IMR-90 (cell line): ENCODE data around the gene NMT1. TPM values are rescaled to one million over a fixed set of nuclear protein-coding genes. Genes with fewer than 3 reads are reported as not detected.

Experiments
- ATAC-seq: fragments of 200-7000 bp; cut with Tn5 transposase; 2 replicates; pipeline ENCODE4 v1.9.1; 2020; ENCODE audit warnings: low read depth, mild to moderate bottlenecking, moderate library complexity
- BruUV-seq: library from RNA; stranded (reverse); fragments of 400-500 nt; replicated peaks from 2 replicates; lab custom pipeline; 2021; lab: Mats Ljungman, UMichigan
- CTCF ChIA-PET: fragments of 300-600 bp; formaldehyde crosslinking; extraction: SDS; loops from one replicate; lab custom pipeline; 2021; ENCODE audit warnings: antibody characterized with exemption; lab: Yijun Ruan, JAX
- POLR2A ChIA-PET: fragments of 300-600 bp; sonication (Branson Sonifier 250); formaldehyde crosslinking; loops from one replicate; lab custom pipeline; 2022; ENCODE audit warnings: antibody characterized with exemption; ENCODE audit not compliant: unreplicated experiment; lab: Charles Lee
- DNase-seq: peaks from one replicate; pipeline ENCODE4 v3.0.0; 2013
- H2AFZ ChIP-seq: replicated peaks from 2 replicates; pipeline ENCODE3; 2013; ENCODE audit warnings: low read length, mild to moderate bottlenecking; ENCODE audit not compliant: poor library complexity
- H2AK5ac ChIP-seq: 2 replicates; pipeline ENCODE4 v1.6.1; 2013; ENCODE audit warnings: low read depth, low read length, inconsistent platforms
- H2AK9ac ChIP-seq: replicated peaks from 2 replicates; pipeline ENCODE3; 2013; ENCODE audit warnings: mild to moderate bottlenecking, low read depth, low read length, moderate library complexity; ENCODE audit not compliant: poor library complexity
- H2BK120ac ChIP-seq: 2 replicates; pipeline ENCODE4 v1.6.1; 2013; ENCODE audit warnings: low read depth, low read length, inconsistent platforms
- H2BK15ac ChIP-seq: 3 replicates; pipeline ENCODE4 v1.6.1; 2013; ENCODE audit warnings: low read depth, low read length, inconsistent platforms
- H2BK20ac ChIP-seq: 2 replicates; pipeline ENCODE4 v1.6.1; 2013; ENCODE audit warnings: low read depth, mild to moderate bottlenecking, inconsistent platforms, low read length, moderate library complexity
- H2BK5ac ChIP-seq: 2 replicates; pipeline ENCODE4 v1.6.1; 2013; ENCODE audit warnings: mild to moderate bottlenecking, low read depth, low read length, inconsistent platforms; ENCODE audit not compliant: poor library complexity, severe bottlenecking
- H3K14ac ChIP-seq: replicated peaks from 2 replicates; pipeline ENCODE4 v1.6.1; 2013; ENCODE audit warnings: low read depth, low read length, inconsistent platforms
- H3K18ac ChIP-seq: 2 replicates; pipeline ENCODE4 v1.6.1; 2013; ENCODE audit warnings: low read depth, low read length, control low read depth
- H3K23ac ChIP-seq: 2 replicates; pipeline ENCODE4 v1.6.1; 2013; ENCODE audit warnings: low read depth, low read length, inconsistent platforms
- H3K27ac ChIP-seq: 2 replicates; pipeline ENCODE4 v1.5.1; 2013; ENCODE audit warnings: mild to moderate bottlenecking, control low read depth, low read length; ENCODE audit not compliant: insufficient read depth
- H3K27me3 ChIP-seq: 2 replicates; pipeline ENCODE4 v1.6.1; 2013; ENCODE audit warnings: low read length; ENCODE audit not compliant: control insufficient read depth, insufficient read depth
- H3K36me3 ChIP-seq: 2 replicates; pipeline ENCODE4 v1.6.1; 2013; ENCODE audit warnings: low read length, mixed read lengths; ENCODE audit not compliant: control insufficient read depth, insufficient read depth
- H3K4ac ChIP-seq: 2 replicates; pipeline ENCODE4 v1.6.1; 2013; ENCODE audit warnings: low read depth, low read length, inconsistent platforms
- H3K4me1 ChIP-seq: 2 replicates; pipeline ENCODE4 v1.6.1; 2013; ENCODE audit warnings: low read length, mixed read lengths; ENCODE audit not compliant: control insufficient read depth, insufficient read depth
- H3K4me2 ChIP-seq: 2 replicates; pipeline ENCODE4 v1.6.1; 2013; ENCODE audit warnings: low read depth, mild to moderate bottlenecking, control low read depth, low read length, moderate library complexity
- H3K4me3 ChIP-seq: 2 replicates; pipeline ENCODE4 v1.5.1; 2013; ENCODE audit warnings: low read depth, mild to moderate bottlenecking, control low read depth, low read length, moderate library complexity; ENCODE audit not compliant: insufficient read depth
- H3K56ac ChIP-seq: 2 replicates; pipeline ENCODE4 v1.6.1; 2013; ENCODE audit warnings: low read length, inconsistent platforms; ENCODE audit not compliant: insufficient read depth; ENCODE audit errors: extremely low read depth
- H3K79me1 ChIP-seq, 2 experiments: 2 replicates each; pipeline ENCODE4 v1.6.1; 2013; ENCODE audit warnings: low read length in 2 of 2, inconsistent platforms in 1 of 2, low read depth in 1 of 2
- H3K9ac ChIP-seq: 2 replicates; pipeline ENCODE4 v1.6.1; 2013; ENCODE audit warnings: low read depth, low read length, control low read depth
- H3K9me1 ChIP-seq: 2 replicates; pipeline ENCODE4 v1.6.1; 2013; ENCODE audit warnings: low read length, inconsistent platforms; ENCODE audit not compliant: insufficient read depth
- H3K9me3 ChIP-seq: 2 replicates; pipeline ENCODE4 v1.6.1; 2013; ENCODE audit warnings: low read length; ENCODE audit not compliant: control insufficient read depth, insufficient read depth
- H4K20me1 ChIP-seq: 2 replicates; pipeline ENCODE4 v1.6.1; 2013; ENCODE audit warnings: low read length, inconsistent platforms; ENCODE audit not compliant: insufficient read depth
- H4K5ac ChIP-seq: 2 replicates; pipeline ENCODE4 v1.6.1; 2013; ENCODE audit warnings: mild to moderate bottlenecking, low read depth, low read length, control low read depth
- H4K8ac ChIP-seq, 2 experiments: 2 replicates each; pipeline ENCODE4 v1.6.1; 2013; ENCODE audit warnings: low read depth in 2 of 2, low read length in 2 of 2, control low read depth in 1 of 2, inconsistent platforms in 1 of 2
- H4K91ac ChIP-seq: 2 replicates; pipeline ENCODE4 v1.6.1; 2013; ENCODE audit warnings: low read depth, low read length, inconsistent platforms; ENCODE audit not compliant: insufficient read depth
- CEBPB ChIP-seq: IDR thresholded peaks from 2 replicates; pipeline ENCODE4 v1.6.1; 2012; ENCODE audit warnings: low read depth, low read length, improper control_type of control experiment
- CHD1 ChIP-seq: IDR thresholded peaks from 2 replicates; pipeline ENCODE4 v1.6.1; 2012; ENCODE audit warnings: low read depth, low read length, improper control_type of control experiment
- NFE2L2 ChIP-seq: fragments of 150-350 bp; IDR thresholded peaks from 2 replicates; pipeline ENCODE4 v1.6.1; 2016; ENCODE audit warnings: low read depth, mild to moderate bottlenecking, low read length
- RCOR1 ChIP-seq: IDR thresholded peaks from 2 replicates; pipeline ENCODE4 v1.6.1; 2012; ENCODE audit warnings: mild to moderate bottlenecking, low read length, improper control_type of control experiment; ENCODE audit not compliant: insufficient replicate concordance
- SMC3 ChIP-seq: fragments of 150-350 bp; IDR thresholded peaks from 2 replicates; pipeline ENCODE4 v1.6.1; 2016; ENCODE audit warnings: low read depth, mild to moderate bottlenecking, antibody characterized with exemption, low read length, moderate library complexity
- WGBS, 2 experiments: methylation state at CpG; one replicate each; pipeline versions ENCODE4 v1.1.5 to v1.1.7; 2013; ENCODE audit warnings: missing lambda C conversion rate in 2 of 2; ENCODE audit not compliant: insufficient read length in 1 of 2; ENCODE audit errors: extremely low coverage in 2 of 2; 5-methylcytosine and 5-hydroxymethylcytosine counted together
- dilution Hi-C: fragments of 300-500 bp; cut with HindIII; formaldehyde crosslinking; loops from one replicate; pipeline ENCODE4 v1.14.3; 2018; ENCODE audit warnings: low sequenced_read_pairs; ENCODE audit not compliant: unreplicated experiment
- in situ Hi-C: fragments of 300-500 bp; cut with MboI; formaldehyde crosslinking; loops from 3 replicates; pipeline ENCODE4 v1.14.3; 2019; ENCODE audit warnings: low sequenced_read_pairs, inconsistent platforms, mixed read lengths
- intact Hi-C: fragments of 100-400 bp; cut with micrococcal nuclease; formaldehyde crosslinking; loops from 2 replicates; pipeline ENCODE4 v1.10.0; 2022
- polyA plus RNA-seq, 3 experiments: library from polyadenylated mRNA; depleted of rRNA; stranded (reverse); fragments of >200 nt; gene quantifications; 2 replicates each; pipeline ENCODE4 v1.2.3, GENCODE V29; 2012; ENCODE audit warnings: low replicate concordance in 1 of 3
- total RNA-seq: library from RNA; depleted of rRNA; stranded (reverse); fragments of >200 nt; gene quantifications from 2 replicates; pipeline ENCODE4 v1.2.3, GENCODE V29; 2012

NMT1 gene
- total and polyA plus RNA-seq, 2 of the 4 experiments (the other 2 are of a cell fraction), result 38.0 to 60.6 TPM

DNA sequence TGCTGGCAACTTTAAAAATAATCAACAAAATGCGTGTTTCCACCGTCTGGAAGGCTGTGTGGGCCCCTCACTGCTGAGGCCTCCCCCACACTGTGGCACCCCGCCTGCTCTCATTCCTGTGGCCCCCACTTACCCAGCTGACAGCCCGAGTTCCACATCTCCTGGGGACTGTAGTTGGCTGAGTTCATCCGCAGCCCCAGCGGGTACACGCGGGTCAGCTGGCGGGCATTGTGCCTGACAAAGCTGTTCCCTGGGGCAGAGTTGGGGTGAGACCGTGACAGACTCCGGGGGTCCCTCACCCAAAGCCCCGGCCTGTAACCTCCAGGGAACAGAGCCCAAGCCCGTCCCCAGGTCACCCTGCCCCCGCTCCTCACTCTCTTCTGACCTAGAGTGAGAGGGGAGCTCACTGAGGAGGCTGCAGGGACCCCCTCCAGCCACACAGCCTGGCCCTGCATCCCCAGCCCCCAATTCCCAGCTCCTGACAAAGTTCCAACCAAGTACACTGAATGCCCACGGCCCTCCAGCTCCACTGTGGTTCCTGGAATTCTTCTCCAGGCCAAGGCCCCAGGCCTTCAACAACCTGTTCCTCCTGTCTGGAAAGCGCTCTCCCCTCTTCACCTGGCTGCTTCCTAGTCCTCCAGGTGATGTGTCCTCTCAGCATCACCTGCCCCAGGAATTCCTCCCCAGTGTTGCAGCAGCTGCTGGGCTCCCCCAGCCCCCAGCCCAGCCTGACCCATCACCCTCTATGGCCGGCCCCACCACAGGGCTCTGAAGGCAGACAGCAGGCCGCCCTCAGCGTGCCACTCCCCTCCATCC, 53.2 kb downstream of the NMT1 start:
- no peak overlapping the region for H3K4me2 ChIP-seq
- H3K79me1 ChIP-seq, result no peaks in the 10 kb centered on the region; a peak in 1 of 4 replicates
- H3K4me1 ChIP-seq, result peaks cover 5% of the 10 kb centered on the region; the same call in 1 of the 2 replicates
- no peak overlapping the region for H2BK5ac ChIP-seq
- BruUV-seq, result no TSS peak
- H2AK9ac ChIP-seq, result no peak overlapping the region
- H3K56ac ChIP-seq, result no peak overlapping the region
- no peak overlapping the region for H3K23ac ChIP-seq
- intact Hi-C loops (no loop called here), dilution Hi-C loops (no loop called here), in situ Hi-C loops (no loop called here)
- no peak for DNase-seq
- H3K9me1 ChIP-seq, result no peaks in the 10 kb centered on the region
- H4K20me1 ChIP-seq, result no peaks in the 10 kb centered on the region
- no peak overlapping the region for H4K8ac ChIP-seq
- no peak overlapping the region for H2AFZ ChIP-seq
- no peak overlapping the region for H4K91ac ChIP-seq
- H2BK15ac ChIP-seq, result no peak overlapping the region
- 76% methylated on average over 5 of the region's 19 CpGs; no CpG with 5 or more reads in 1 of the 2 experiments for WGBS, 2 experiments
- H3K18ac ChIP-seq, result no peak overlapping the region
- H2BK20ac ChIP-seq, result no peak overlapping the region
- ATAC-seq, result no peak
- H3K4me3 ChIP-seq, result no peak overlapping the region
- ChIA-PET POLR2A (no interaction called here), CTCF (interaction anchor here (0.8 kb wide), 1 partner anchor 10 kb away, joined by 6 read pairs; no protein-coding TSS in a partner anchor)
- no peaks in the 10 kb centered on the region for H3K9me3 ChIP-seq
- H4K5ac ChIP-seq, result no peak overlapping the region
- no peak overlapping the region for H2AK5ac ChIP-seq
- no peak overlapping the region for H3K27ac ChIP-seq
- no peak overlapping the region for H3K4ac ChIP-seq
- no peaks in the 10 kb centered on the region for H3K27me3 ChIP-seq
- H3K36me3 ChIP-seq, result peaks cover 43% of the 10 kb centered on the region
- H3K9ac ChIP-seq, result no peak overlapping the region
- H3K14ac ChIP-seq, result no peak overlapping the region
- no peak overlapping the region for H2BK120ac ChIP-seq
- TF ChIP-seq CHD1 (no peak), RCOR1 (no peak), SMC3 (no peak), CEBPB (no peak), NFE2L2 (no peak)
